Stomach (tissue), 9 donors: ENCODE results near the gene ACAD8. TPM values are rescaled to one million over a fixed set of nuclear protein-coding genes. Genes with fewer than 3 reads are reported as not detected.
A peak's percentile ranks its signal among the peaks of the same experiment; 100 is the strongest.
"Not testable (repeated sequence)": the region's sequence is repeated elsewhere in the genome, so short reads cannot be mapped to it uniquely, and the experiment has no call there.

Source experiments
- DNase-seq, 2 donors: peaks; one replicate each; pipeline versions ENCODE4 v3.0.0 to v3.0.0-alpha.2; 2013 to 2019
- H3K27ac ChIP-seq, 5 donors: fragments of 200-600 bp in 4 of 5; sonication (generic) in 4 of 5; one replicate each; pipeline ENCODE4 v1.5.1; 2013 to 2019; ENCODE audit warnings: mild to moderate bottlenecking in 1 of 5, moderate library complexity in 1 of 5
- H3K27me3 ChIP-seq, 3 donors: fragments of 200-600 bp; sonication (generic); one replicate each; pipeline ENCODE4 v1.5.1; 2017 to 2019; ENCODE audit warnings: mixed run types in 1 of 3
- H3K36me3 ChIP-seq, 4 donors: fragments of 200-600 bp; sonication (generic); 1 replicate in 3 of 4; 2 replicates in 1 of 4; pipeline ENCODE4 v1.5.1; 2016 to 2019
- H3K4me1 ChIP-seq, 4 donors: fragments of 200-600 bp; sonication (generic); one replicate each; pipeline ENCODE4 v1.5.1; 2016 to 2019
- H3K4me3 ChIP-seq, 4 donors: fragments of 200-600 bp; sonication (generic) in 3 of 4; one replicate each; pipeline ENCODE4 v1.5.1; 2016 to 2019; ENCODE audit warnings: mild to moderate bottlenecking in 1 of 4
- H3K9me3 ChIP-seq, 4 donors: fragments of 200-600 bp; sonication (generic); one replicate each; pipeline ENCODE4 v1.5.1; 2016 to 2019
- EP300 ChIP-seq: sonication (generic); formaldehyde crosslinking; IDR thresholded peaks from one replicate; pipeline ENCODE4 v1.6.1; 2017; ENCODE audit warnings: antibody characterized with exemption
- POLR2A ChIP-seq, 4 donors: fragments of 450-650 bp; IDR thresholded peaks; one replicate each; pipeline ENCODE4 v1.6.1; 2016; ENCODE audit warnings: antibody characterized with exemption in 4 of 4, control low read depth in 2 of 4, mild to moderate bottlenecking in 1 of 4, moderate library complexity in 1 of 4
- POLR2AphosphoS5 ChIP-seq, 3 donors: sonication (generic); formaldehyde crosslinking; IDR thresholded peaks; one replicate each; pipeline ENCODE4 v1.6.1; 2016; ENCODE audit warnings: antibody characterized with exemption in 3 of 3
- WGBS, 5 donors: extraction: QIAGEN DNeasy Blood & Tissue Kit in 3 of 5; methylation state at CpG; one replicate each; pipeline versions ENCODE4 v1.1.5 to v1.1.7; 2013 to 2018; 5-methylcytosine and 5-hydroxymethylcytosine counted together
- intact Hi-C: fragments of 100-400 bp; cut with DNase I; formaldehyde crosslinking; loops from one replicate; pipeline ENCODE4 v1.15.1; 2023; ENCODE audit warnings: low total_unique reads
- polyA plus RNA-seq, 3 donors: library from polyadenylated mRNA; stranded (reverse); fragments of 200-250 nt; gene quantifications; one replicate each; pipeline ENCODE4 v1.2.3, GENCODE V29; 2013
- total RNA-seq, 5 donors: library from RNA; depleted of rRNA; stranded (reverse); fragments of >200 nt; gene quantifications; one replicate each; pipeline versions ENCODE4 v1.1.0 to v1.2.3, GENCODE V29; 2014 to 2016
- TF ChIP-seq, protein P1 (sequence below), 7 experiments: fragments of 450-650 bp in 4 of 7; fragments of 200-600 bp in 3 of 7; sonication (generic) in 3 of 7; IDR thresholded peaks; one replicate each; pipeline ENCODE4 v1.5.1; 2016 to 2019; ENCODE audit warnings: antibody characterized with exemption in 7 of 7, control low read depth in 2 of 7, mild to moderate bottlenecking in 1 of 7
- donor health status: healthy with polysubstance abuse.
- donor health status: Bipolar disorder and iron deficiency.
- donor health status: healthy.

The ACAD8 gene
- total and polyA plus RNA-seq, 8 donors: 15.1 to 44.6 (median 26.5) TPM

DNA sequence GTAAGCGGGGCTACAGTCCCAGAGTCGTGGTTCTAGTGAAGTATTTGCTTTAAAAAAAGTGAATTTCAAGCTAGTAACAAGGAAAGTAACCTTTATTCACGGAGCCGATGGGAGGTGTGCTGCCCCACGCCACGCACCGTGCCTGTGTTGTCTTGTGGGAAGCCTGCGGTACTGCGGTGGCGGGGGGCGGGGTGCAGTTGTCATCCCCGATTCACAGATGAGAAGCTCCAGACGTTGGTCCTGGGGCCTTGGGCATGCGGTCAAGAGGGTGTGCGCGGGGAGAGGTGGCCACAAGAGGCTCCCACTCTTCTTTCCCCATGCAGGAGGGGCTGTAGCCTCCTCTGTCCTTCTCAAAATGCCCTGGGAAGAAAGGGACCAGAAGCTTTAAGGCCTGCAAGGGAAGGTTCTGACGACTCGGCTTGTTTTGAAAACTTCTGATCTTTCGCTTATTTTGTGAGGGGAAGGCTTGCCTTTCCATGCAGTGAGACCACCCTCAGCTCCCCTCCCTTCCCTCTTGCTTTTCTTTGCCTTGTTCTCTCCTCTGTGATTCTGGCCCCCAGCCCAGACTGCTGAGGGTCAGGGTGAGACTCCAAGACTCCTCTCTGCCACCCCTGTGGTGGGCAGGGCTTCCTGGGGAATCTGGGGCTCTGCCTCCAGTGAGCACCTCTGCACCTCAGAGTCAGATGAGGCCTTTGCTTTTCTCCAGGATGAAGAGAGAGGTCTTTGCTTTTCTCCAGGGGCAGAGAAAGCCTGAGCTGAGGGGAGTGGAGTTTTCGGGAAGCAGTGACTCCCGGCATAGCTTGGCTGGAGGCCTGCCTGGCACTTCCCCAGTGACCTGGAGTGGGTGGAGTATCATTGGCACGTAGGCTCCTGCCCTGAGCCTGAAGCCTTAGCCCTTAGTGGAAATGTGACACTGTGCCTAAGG, 29.0 kb downstream of the ACAD8 start:
- Histone ChIP-seq H3K36me3 (no peaks in the 10 kb centered on the region), H3K27me3 (peaks cover 3 to 39% (median 13%) of the 10 kb centered on the region in 3 donors), H3K4me3 (no peak overlapping the region), H3K27ac (no peak overlapping the region), H3K4me1 (peaks cover 0 to 2% (median under 1%) of the 10 kb centered on the region in 4 donors), H3K9me3 (peaks cover 0 to 7% (median 0%) of the 10 kb centered on the region in 4 donors)
- intact Hi-C loops: no loop called here
- TF ChIP-seq EP300 (no peak), POLR2AphosphoS5 (IDR thresholded peaks at IDR 0.05) (no peak), POLR2A (IDR thresholded peaks at IDR 0.05) (no peak)
- TF ChIP-seq, protein P1, sequence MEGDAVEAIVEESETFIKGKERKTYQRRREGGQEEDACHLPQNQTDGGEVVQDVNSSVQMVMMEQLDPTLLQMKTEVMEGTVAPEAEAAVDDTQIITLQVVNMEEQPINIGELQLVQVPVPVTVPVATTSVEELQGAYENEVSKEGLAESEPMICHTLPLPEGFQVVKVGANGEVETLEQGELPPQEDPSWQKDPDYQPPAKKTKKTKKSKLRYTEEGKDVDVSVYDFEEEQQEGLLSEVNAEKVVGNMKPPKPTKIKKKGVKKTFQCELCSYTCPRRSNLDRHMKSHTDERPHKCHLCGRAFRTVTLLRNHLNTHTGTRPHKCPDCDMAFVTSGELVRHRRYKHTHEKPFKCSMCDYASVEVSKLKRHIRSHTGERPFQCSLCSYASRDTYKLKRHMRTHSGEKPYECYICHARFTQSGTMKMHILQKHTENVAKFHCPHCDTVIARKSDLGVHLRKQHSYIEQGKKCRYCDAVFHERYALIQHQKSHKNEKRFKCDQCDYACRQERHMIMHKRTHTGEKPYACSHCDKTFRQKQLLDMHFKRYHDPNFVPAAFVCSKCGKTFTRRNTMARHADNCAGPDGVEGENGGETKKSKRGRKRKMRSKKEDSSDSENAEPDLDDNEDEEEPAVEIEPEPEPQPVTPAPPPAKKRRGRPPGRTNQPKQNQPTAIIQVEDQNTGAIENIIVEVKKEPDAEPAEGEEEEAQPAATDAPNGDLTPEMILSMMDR (IDR thresholded peaks at IDR 0.05): no peak
- peak in 1 of 2 donors; percentile 55 for DNase-seq
- WGBS, 5 donors: 79 to 85% (median 84%) methylated on average over 22 of the region's 22 CpGs

DNA sequence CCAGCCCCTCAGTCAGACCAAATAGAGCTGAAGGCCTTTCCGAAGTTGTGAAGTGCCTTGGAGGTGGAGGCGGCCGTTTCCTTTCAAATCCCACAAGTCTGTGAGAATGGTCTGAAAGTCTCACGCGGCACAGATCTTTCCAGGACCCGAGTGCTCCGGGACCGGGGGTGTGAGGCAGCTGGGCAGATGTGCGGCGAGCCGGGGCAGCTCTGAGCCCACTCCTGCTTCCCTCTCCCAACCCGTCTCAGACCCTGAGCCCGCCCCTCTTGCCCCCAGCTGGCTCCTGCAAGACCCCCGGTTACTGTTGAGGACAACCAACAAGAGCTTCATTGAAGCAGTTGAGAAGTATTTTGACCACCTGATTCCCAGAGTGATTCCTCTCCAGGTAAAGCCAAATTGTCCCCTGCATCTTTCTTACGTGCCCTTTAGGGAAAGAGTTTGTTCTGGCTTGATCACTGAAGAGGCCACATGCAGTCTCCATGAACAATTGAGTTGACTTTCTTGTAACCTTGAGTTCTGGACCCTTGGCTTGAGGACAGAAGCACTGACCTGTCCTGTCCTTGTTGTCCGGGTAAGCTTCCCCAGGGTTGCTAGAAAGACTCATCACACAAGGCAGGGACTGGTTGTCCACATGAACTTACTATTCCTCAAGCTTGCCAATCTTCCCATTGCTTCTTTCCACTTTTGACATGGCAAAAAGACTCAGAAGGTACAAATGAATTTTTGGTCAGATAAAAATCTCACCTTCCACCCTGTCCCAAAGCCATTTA, 30.3 kb downstream of the ACAD8 start:
- H3K9me3 ChIP-seq: peaks cover 0 to 2% (median 0%) of the 10 kb centered on the region in 4 donors
- 87 to 92% (median 90%) methylated on average over 16 of the region's 16 CpGs for WGBS, 5 donors
- intact Hi-C loops: no loop called here

DNA sequence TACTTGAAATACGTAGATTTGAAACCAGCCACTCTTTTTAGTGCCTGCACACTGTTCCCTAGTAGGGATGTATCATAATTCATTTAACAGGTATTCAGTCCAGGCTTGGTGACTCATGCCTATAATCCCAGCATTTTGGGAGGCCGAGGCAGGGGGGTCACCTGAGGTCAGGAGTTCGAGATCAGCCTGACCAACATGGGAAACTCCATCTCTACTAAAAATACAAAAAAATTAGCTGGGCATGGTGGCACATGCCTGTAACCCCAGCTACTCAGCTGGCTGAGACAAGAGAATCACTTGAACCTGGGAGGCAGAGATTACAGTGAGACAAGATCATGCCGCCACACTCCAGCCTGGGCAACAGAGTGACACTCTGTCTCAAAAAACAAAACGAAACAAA, 31.0 kb downstream of the ACAD8 start:
- 85 to 91% (median 88%) methylated on average over 5 of the region's 5 CpGs for WGBS, 5 donors
- H3K27me3 ChIP-seq: peaks cover 0 to 22% (median 0%) of the 10 kb centered on the region in 3 donors
- H3K4me3 ChIP-seq, DNase-seq, H3K36me3 ChIP-seq, intact Hi-C loops, H3K4me1 ChIP-seq, H3K9me3 ChIP-seq, H3K27ac ChIP-seq: not testable (repeated sequence)

More for the DNA sequence above, 30.3 kb downstream of the ACAD8 start:
- H3K36me3 ChIP-seq: no peaks in the 10 kb centered on the region
- H3K27me3 ChIP-seq: peaks cover 0 to 26% (median under 1%) of the 10 kb centered on the region in 3 donors
- DNase-seq: no peak
- no peak overlapping the region for H3K27ac ChIP-seq
- H3K4me1 ChIP-seq: no peaks in the 10 kb centered on the region
- no peak overlapping the region for H3K4me3 ChIP-seq
- no peak for TF ChIP-seq POLR2AphosphoS5 (IDR thresholded peaks at IDR 0.05)
- TF ChIP-seq EP300: no peak
- TF ChIP-seq, protein P1 (IDR thresholded peaks at IDR 0.05): no peak
- no peak for TF ChIP-seq POLR2A (IDR thresholded peaks at IDR 0.05)

DNA sequence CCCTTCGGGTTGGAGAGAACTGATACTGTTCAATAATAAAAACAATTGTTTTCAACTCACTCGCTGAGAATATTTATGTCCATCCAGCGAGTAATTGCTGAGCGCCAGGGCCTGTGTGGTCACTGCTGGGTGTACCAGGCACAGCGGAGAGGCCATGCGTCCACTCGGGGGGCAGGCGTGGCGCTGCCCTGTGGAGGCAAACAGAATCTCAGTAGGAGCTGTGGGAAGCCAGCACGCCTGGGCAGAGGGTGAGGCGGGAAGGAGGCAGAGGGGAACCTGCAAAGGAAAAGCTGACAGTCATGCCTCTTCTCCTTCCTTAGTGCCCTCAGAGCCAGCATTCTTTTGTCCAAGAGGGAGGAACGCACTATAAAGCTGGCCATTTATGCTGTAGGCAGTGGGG, 34.2 kb downstream of the ACAD8 start:
- Histone ChIP-seq H3K27ac (no peak overlapping the region), H3K27me3 (peaks cover 0 to 3% (median 0%) of the 10 kb centered on the region in 3 donors), H3K4me3 (no peak overlapping the region), H3K4me1 (no peaks in the 10 kb centered on the region), H3K36me3 (no peaks in the 10 kb centered on the region), H3K9me3 (no peaks in the 10 kb centered on the region)
- DNase-seq: no peak
- no peak for TF ChIP-seq EP300
- TF ChIP-seq POLR2A (IDR thresholded peaks at IDR 0.05): no peak
- TF ChIP-seq POLR2AphosphoS5 (IDR thresholded peaks at IDR 0.05): no peak
- TF ChIP-seq, protein P1 (IDR thresholded peaks at IDR 0.05): no peak
- 88 to 94% (median 89%) methylated on average over 12 of the region's 12 CpGs for WGBS, 5 donors
- intact Hi-C loops: no loop called here
